GM18519 (cell line): Measurements from ENCODE around the gene GSG1.

Experiments
- ATAC-seq: cut with Tn5 transposase; IDR thresholded peaks from one replicate; pipeline ENCODE4 v1.9.1; 2021; ENCODE audit warnings: mild to moderate bottlenecking, moderate library complexity; ENCODE audit not compliant: unreplicated experiment, low FRiP score

The GSG1 gene

DNA sequence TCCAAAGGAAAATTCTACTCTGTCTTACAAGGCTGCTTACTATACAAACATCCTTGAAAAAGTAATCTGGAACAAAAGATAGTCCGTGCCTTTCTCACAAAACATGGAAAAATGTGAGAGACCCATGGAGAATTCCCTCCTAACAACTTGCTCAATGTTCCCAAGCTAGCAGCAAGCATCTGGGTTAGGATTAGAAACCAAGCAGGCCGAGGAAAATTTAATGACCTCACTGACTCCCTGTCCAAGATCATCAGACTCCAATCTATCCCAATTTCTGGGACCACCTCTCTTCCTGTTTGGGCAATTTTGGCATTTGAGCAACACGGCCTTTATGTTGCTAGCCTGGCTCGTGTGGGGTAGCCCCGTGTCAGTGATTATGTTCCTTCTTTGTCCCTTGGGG is 18.1 kb upstream of the GSG1 start:
- ATAC-seq = no peak

DNA sequence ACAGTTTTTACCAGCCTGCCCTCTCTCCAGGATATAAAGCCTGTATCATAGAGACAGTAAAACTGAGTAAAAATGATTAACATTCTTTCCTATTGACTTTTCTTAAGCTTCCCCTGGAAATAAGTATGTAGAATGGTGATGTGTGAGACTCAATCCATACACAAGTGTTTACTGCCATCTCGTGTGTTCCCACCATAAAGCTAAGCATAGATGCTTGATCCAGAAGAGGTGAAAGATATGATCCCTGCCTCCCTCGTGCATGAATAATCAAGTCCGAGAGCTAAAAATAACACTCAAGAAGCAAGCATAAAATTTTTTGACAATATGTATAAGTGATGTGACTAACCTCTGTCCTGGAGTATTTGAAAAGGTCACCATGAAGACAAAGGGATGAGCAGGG is 16.9 kb upstream of the GSG1 start:
- no peak for ATAC-seq

DNA sequence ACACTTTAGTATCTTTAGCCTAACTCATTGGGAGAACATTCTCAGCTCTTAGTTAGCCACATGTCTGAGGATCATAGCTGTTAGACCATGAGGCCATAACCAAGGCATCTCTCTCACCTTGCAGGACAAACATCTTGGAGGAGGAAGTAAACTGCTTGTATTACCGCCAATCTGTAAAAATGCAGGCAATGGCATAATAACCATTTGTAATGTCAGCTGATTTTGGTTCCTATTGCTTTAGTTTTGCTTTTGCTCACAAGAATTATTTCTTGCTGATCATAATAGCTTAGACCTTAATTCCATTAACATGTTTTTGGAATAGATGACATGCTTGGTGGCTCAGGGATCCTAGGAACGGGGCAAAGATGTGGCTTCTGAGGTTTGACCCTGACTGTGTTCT is 16.4 kb upstream of the GSG1 start:
- ATAC-seq = no peak

DNA sequence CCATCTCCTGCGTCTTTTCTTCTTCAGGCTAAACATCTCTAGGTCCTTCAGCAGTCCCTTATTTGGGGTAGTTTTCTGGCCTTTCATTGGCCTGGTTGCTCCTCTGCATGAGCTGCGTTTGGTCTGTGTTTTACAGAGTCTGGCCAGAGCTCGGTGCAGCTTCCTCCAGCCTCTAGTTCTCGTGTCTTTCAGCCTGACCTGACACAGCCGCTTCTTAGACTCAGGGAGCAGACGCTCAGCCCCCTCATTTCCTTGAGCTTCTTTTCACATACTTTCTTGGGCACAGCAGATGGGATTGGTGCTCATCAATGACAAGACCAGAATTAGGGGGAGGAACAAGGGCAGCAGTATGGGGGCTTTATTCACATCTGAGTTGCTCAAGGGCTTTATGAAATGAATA is 13.6 kb upstream of the GSG1 start:
- no peak for ATAC-seq

DNA sequence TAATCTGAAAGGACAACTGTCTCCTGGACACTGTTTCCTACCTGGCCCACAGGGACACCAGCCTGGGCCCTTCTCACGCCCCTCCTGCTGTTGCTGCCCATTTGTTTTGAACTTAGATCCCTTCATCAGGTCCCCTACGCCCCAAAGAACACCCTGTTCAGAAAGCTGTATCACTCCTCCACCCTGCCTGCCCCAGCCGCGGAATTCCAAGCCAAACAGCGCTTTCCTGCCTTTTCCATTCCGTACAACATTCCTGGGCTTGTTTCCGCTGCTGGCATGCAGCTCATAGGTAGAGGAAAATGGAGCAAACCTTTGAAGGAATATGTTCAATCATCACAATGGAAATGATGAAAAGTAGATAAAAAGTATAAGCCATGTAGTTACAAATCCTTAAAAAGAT is 12.8 kb upstream of the GSG1 start:
- ATAC-seq = no peak

DNA sequence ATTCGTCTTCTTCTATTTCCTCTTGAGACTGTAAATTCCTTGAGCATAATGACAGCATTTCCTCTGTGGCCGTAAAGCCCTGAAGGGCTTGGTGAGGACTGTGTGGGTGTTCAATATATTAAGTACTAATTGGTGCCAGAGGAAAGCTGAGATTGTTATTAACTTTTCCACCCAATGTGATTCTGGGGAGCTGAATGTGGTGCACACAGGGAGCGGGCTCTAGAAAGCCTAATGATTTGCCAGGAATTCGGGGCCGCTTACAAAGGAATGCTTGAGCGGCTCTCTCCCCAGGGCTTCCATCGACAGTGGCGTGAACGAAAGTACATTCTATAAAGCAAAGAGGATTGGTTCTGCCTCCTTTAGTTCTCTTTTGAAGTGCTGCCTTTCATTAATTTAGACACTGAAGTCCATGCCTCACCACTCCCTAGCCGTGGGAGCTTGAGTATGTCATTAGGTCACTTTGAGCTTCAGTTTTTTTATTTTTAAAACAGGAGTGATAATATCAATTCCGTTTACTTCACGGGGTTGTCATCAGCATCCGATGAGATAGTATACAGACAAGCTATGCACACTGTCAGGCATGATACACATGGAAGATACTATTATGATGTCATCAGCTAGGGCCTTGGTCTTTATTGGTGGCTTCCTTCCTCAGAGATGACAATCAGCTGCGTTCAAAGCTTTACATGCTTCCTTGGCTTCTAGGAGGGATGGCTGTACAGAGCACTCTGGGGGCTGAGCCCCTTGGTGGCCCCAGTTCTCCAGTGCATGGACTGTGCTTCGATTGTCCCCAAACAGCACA is 11.0 kb upstream of the GSG1 start:
- no peak for ATAC-seq

DNA sequence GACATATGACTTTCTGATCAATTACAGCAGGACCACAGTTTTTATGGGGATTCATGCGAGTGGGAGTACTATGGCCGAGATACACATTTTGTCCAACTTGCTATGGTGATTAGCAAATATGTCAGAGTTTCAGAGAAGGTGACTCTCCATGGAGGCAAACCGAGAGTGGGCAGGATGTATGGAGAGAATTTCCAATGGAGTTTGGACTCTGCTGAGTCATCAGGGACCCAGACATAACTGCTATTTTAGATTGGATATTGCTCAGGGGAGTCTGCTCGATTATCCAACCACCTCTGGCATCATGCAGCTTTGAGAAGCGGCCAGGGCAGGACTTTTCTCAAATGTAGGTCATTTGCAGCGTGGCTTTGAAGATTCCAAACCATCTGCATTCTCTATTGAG is 9.5 kb upstream of the GSG1 start:
- no peak for ATAC-seq

DNA sequence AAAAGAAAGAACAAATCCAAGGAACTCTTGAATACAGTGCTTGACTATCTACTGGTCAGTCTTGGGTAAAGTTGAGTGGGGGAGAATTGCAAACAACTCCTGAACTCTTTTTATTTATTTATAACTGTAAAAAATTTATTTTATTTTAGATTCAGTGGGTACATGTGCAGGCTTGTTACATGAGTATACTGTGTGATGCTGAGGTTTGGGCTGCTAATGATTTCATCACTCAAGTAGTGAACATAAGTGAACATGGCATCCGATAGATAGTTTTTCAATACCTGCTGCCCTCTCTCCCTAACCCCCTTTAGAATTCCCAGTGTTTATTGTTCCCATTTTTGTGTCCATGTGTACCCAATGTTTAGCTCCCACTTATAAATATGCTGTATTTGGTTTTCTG is 3.2 kb upstream of the GSG1 start:
- ATAC-seq = no peak

DNA sequence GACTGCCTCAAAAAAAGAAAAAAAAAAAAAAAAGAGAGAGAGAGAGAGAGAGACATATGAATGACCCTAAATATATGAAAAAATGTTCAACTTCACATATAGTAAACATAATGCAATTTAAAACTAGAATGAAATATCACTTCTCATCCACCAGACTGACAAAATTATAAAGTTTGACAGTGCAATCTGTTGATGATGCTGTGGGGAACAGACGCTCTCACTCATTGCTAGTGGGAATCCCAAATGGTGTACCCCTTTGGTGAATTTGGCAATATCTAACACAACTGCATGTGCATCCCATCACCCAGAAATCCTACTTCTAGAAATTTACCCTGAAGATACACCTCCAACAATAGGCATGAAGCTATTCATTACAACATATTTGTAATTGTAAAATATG is 2.3 kb upstream of the GSG1 start:
- no peak for ATAC-seq

DNA sequence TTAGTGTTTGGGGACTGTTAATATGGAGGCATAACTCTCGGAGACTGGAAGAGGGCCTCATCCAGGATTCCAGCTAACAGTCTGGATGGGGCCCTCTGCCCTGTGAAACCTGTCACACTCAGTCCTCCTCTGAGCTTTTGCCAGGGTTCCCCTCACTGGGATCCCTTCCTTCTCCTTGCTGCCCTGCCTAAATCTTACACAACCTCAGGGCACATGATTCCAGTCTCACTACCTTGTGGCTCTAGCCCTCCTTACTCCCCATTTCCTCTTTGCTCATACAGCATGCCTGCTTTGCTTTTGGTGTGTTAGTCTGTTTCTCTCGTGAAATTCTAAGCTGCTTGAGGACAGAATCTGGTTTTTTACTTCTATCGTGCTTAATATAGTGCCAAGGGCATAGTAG is 942 bp upstream of the GSG1 start:
- ATAC-seq = no peak

DNA sequence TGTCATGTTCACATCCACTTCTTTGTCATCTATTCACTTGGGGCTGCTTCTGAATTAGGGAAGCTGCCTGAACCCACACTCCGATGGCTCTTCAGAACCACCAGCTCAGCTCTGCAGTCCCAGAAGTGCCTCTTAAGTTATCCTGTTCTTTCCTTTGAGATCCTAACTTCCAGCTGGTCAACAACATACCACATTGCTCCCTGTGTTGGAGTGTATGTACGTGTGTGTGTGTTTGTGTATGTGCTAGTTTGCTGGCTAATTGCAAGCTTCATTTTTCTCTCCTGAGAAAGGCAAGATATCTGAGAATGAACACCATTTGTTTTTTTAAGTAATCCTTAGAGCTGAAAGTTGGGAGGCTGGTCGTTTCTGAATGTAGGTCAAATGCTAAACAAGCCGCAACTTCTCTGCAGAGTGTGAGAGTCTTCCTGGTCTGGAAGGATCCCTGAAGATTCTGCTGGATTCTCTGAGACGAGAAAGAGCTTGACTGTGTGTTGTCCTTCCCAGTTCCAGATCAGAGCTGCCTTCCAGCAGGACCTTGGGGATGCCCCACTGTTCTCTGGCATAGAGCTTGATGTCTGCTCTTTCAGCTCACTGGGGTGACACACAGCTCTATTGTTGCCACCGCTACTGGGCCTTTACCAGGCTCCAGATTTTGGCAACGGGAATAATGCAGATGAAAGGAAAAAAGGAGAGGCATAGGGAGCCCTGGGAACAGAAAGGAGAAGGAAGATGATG is 839 bp downstream of the GSG1 start:
- no peak for ATAC-seq

DNA sequence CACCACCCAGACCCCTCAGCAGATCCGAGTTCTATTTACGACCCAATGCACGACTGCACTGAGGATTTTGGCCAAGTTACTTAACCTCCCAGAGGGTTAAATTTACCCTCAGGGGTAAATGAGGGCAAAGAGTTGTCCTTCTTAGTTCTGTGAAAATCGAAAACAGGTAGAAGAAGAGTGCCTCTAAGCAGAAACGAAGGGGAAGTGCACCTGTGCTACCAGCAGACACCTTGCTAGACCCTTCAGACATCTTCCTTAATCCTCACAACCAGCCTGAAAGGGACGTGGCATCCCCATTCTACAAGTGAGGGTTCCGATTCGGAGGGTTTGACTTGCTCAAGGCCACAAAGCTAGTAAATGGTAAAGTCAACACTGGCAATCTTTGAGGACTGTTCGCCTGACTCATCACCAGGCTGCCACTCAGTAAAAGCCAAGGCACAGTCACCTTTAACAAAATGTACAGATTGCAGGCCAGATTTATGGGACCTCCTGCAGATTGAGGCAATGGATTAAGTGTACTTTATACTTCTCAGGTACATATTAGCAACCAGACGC is 1.6 kb downstream of the GSG1 start:
- ATAC-seq = no peak

DNA sequence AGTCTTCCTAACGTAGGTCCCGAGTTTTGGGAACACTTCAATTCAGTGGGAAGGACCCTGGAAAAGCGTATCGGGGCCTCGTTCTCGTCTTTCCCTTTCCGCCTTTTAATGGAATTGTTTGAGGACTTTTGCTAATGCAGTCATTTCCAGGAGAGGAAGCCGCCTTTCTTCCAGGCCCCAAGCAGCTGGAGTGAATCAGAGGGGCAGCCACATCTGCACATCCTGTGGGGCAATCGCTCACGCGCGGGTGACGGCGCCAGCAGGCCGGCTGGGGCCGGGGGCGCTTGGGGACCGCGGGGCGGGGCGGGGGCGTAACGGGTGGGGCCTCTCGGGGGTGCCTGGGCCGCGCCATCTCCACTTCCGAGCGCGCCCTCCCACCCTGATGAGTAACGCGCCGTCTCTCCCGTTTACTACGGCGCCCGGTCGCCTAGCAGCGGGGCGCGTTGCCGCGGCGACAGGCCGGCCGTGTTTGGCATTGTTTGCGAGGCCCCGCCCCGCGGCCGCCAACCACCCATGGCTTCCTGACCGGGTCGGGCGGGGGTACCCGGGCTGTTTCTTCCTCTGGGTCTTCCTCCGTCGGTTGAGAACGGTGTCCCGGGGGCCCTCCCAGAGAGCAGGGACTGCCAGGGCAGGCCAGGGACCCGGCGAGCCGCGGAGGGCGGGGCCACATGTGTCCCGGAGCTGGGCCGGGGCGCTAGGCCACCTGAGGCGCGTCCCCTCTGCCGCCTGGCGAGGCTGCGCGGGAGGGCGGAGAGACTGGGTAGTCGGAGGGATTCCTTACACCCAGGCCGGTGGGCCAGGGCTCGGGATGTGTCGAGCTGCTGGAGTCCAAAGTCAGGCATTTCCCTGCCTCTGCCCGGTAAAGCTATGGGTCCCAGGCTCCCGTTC is 2.3 kb downstream of the GSG1 start:
- peak; percentile 76 for ATAC-seq

DNA sequence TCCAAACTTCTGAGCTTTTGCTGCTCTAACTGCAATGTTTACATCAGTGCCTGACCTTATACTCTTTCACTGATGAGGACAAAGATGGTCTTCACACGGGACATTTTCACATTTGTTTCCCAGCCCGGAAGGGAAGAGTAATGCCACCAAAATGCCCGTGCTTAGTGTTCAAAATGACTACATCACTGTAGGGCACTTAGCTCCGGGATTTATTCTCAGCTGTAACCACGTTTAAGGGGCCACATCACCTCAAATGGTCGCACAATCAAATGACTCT is 2.9 kb downstream of the GSG1 start:
- ATAC-seq = no peak

DNA sequence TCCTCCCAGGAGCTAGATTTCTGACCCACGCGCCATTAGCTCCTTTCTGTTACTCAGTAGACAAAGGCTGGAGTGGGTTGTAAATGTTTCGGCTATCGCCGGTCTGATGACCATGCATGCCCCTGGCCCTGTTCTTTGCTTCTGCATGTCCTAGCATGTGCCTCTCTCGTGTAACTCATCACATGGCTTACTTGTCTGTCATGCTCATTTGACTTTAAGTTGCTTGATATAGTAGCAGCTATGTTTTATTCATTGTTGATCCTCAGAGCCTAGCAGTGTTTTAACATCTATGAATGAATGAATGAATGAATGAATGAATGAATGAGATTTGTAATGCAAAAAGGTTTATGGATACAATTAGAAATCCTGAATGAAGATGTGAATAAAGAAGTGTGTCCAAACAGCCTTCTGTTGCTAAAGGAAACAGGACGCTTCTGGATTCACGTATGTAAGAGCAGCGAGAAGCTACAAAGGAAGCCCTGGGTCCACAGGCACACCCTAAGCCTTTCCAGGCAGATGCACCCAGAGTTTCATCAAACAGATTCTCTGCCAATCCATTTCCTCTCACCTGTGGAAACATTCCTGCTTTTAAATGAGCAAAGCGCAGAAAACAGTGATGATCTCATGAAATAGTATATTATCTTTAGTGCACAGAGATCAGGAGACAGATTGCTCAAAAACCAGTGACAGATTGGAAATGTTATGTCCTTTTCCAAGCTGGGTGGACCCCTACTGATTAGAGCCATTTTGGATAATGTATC is 3.4 kb downstream of the GSG1 start:
- no peak for ATAC-seq

DNA sequence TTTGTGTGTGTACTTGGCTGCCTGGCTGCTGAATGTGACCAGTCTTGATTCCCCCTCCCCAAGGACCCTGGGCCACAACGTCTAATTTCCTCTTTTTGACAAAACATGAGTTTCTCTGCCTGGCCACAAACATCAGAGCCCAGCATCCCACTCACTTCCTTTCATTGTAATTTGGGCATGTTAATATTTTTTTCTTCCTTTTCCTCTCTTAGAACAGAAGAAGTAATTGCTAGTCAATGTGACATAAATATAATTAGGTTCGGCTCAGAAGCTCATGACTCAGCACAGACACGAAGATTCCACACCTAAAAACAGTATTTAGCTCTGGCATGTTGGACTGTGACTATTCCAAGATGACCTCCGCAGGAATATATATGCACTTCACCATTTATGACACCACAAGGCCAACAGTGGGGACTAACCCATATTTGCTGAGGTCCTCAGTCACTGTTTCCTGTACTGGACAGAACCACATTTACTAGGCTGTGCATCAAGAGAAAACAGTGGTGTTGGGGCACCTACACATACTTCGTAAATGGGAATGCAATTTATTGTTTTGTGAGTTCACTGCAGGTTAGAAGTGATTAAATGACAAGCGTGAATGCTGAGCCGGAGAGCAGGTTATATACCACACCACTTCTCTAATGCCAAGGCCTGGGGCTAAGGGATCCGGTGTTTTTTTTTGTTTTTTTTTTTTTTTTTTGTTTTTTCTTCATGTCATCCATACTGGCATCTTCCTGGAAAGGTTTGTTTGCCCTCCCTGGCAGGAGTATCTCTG is 4.2 kb downstream of the GSG1 start:
- no peak for ATAC-seq

DNA sequence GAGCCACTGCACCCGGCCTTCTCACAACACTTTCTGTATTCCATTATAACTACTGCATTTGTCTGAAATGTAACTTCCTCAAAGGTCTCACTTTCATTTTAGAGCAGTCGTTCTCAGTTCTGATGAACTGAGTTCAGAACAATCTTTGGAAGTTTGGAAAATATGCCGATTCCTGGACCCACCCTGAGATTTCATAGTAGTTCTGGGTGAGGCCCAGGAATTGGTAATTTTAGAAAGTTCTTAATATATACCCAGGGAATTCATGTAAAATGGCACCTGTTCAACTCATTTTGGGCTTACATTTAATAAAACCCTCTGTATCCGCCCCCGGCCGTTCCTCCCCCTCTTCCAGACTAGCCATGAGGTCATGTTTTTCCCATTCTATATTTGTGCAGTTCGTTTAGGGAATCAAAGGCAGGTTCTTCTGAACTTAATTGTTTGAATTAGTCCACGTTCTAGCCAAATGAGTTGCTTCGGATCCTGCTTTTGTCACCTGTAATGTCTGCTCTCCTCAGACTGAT is 5.9 kb downstream of the GSG1 start:
- no peak for ATAC-seq

DNA sequence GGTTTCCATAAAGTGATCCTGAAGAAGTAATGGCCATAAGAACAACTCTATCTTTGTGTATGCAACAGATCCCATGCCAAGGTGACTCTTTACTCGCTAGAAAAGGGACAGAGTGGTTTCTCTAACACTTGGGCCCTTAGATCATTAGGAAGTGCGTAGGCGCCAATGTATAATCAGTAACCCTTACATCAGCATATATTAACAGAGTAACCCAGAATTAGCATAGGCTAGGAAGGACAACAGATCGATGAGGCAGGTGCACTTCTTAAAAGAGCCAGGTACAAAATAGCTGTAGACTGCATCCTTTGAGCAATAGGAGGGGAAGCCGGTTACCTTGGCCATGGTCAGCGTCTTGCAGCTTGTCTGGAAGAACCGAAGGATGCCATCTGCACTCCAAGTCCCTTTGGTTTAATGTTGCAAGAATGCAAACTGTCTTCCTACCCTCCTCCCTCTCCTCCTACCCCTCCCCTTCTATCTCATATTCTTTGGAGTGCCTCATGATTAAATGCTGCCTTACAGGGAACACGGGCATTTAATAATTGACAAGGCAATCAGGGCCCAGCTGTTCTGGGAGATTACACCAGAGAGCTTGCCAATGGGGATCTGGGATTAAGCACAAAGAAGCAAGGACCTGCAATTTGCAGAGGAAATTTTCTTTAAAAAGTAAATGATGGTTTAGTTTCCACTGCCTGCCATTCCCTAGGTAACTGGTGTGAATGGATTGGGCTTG is 8.0 kb downstream of the GSG1 start:
- ATAC-seq = no peak

DNA sequence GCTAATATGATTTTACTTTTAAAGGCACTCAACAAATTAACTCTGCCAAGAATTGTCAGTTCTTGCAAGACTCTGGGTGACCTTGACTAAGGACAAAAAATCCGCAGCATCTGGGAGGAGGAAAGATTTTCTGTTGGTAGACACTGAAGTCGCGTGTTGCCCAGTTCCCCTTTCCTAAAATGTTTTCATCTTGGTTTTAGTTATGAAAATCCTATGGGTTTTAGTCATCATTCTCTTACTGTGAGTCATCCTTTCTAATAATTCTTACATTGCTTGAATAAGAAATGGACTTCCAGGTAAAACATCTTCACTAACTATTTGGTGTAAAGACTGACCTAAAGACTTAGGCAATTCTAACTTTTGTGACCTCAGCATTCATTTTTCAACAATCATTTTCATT is 9.1 kb downstream of the GSG1 start:
- peak; percentile 50 for ATAC-seq
